Hematopoietic multipotent progenitor cell (in vitro differentiated cells): ENCODE data around the gene OLFM3. TPM values are rescaled to one million over a fixed set of nuclear protein-coding genes. Genes with fewer than 3 reads are reported as not detected.

ENCODE experiments used
- DNase-seq, 3 donors: peaks; one replicate each; pipeline ENCODE4 v3.0.0-alpha.2; 2011 to 2015; ENCODE audit warnings: low read depth in 2 of 3, low spot score in 2 of 3
- total RNA-seq: library from RNA; depleted of rRNA; stranded (reverse); fragments of >200 nt; gene quantifications from one replicate; pipeline ENCODE4 v1.2.3, GENCODE V29; 2012

OLFM3 gene
- total RNA-seq, 1 donor, result 0.27 TPM

DNA sequence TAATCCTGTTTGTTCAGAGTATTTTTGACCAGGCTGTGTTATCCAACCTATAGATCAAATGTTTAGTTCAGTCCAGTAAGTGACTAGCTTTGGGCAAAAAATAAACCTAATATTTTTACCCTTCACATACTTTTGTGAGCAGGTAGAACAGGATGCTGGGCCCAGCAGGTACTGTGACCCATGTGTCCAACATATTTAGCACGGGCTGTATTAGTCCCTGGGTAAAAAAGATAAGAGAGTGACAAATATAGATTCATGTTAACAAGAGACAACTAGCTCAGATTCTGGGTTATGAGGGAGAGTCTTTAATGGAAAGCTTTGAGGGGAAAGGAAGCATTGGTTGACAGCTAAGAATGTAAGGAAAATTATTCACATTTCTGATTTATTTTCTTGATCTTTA is 43.1 kb downstream of the OLFM3 start:
- DNase-seq, result no peak

DNA sequence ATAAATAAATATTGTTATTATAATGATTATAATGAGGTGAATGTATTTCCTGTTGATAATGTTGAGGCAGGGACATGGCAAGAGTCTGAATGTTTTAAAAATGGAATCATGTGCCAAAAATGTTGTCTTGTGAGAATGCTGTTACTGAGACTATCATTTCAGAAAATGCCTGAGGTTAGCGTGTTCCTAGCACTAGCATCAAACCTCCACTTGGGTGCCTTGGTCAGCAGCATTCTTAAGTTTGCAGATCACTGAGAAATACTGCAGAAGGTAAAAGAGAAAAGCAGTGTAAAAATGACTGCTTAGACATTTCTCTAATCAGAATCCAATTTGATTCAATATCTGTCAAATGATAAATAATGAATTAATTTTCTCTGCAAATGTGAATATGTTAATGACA is 50.8 kb downstream of the OLFM3 start:
- DNase-seq, result no peak

DNA sequence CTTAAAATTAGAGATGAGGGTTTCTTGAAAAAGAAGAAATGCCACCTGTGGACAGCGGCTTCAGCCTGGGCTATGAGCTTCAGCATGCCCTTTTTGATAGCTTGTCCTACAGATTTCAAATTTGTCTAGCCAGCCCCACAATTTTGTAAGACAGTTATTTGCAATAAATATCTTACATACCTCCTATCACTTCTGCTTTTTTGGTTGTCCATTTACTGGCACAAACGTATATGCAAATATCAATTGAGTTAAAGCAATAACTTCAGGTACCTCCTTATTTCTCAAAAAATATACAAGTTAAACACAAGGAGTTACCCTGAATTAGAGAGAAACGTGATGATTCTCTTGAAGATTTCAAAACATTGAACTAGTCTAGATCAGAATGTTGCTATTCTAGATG is 53.5 kb downstream of the OLFM3 start:
- no peak for DNase-seq

DNA sequence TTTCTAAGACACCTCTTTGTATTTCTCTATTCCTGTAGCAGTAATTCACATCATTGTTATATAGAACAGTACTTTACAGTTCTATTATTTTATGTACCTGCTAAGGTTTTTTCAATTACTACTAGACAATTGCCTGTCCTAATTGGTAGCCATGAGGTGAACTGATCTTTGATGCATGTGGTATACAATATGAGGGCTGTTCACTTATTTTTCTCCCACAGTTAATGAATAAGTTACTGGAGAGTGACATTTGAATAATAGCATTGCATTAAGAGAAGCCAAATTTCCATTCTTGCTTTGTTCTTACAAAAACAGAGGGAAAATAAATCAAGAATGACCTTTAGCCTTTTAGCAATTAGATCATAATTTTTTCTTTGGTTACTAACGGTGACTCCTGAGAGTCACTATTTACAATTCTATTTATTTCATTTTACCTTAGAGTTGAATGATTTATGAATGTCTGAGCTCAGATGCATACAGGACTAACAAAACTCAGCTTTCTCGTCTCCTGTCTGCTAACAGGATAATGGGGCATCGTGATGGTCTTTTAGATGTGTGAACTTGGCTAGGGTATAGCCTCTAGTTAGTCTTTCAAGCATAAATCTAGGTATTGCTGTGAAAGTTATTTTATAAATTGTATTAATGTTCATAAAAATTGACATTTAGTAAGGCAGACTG is 54.1 kb downstream of the OLFM3 start:
- no peak for DNase-seq

DNA sequence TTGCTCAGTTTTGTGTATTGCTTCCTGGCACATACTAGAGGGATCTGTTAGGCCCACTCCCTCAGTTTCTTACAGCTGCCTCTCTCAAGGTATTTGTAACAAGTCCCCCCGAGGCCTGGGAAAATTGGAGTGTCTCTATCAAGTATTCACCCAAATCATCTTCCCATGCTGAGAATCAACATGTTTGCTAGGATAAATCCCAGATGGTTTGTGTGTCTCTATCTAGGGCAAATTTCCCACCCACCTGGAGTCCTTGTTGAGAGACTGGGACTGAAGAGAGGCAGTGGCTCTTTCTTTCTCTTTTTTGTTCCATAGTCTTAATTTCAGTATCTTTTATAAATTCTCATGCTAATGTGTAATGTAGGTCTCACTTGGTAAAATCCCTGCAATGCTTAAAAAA is 58.0 kb downstream of the OLFM3 start:
- no peak for DNase-seq

DNA sequence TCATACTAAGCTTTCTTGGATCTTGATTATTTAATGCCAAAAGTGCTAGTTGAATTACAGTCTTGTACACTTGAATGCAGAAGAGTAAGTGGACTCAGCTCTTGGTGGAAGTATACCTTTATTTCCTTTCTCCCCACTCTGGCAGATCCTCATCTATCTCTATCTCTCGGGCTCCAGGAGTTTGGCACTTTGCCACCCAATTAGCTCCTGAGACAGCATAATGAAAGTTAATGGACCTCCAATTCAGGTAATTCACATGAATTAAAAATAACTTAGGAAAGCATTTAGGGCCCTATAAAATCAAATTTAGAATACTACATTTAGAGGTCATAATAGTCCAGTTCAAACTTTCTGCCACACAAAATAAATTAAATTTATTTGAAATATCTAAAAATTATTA is 67.4 kb downstream of the OLFM3 start:
- no peak for DNase-seq

DNA sequence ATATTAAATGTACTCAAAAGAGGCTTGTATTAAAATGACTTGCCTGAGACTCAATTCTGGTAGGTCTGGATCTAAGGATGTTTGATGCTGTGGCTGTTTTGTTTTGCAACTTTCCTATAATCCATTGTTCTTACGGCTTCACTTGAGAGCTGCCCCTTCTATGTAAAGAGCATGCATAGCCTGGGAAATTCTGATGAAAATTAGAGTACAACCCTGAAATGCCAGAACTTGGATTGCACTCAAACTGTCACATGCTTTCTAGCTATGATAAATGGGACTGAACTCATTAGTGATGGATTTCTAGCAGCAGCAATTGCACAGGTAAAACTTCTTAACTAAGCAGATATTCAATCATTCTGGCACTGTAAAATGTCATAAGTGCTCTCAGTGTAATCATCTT is 67.9 kb downstream of the OLFM3 start:
- DNase-seq, result no peak

DNA sequence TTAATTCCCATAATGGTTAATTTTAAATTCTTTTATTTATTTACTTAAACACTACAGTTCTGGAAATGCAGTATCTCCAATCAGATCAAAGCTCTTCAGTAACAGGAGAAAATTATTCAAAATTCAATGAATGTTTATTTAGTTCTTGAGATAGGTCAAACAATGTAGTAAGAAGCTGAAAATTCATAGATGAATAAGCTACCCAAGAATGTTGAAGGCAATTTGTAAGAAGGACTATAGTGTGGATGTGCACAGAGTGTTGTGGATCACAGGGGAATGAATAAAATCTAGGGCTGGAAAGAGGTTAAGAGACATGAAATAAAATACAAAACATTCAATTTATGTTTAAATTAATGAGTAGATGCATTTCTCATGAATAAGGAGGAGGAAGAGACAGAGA is 72.0 kb downstream of the OLFM3 start:
- no peak for DNase-seq

DNA sequence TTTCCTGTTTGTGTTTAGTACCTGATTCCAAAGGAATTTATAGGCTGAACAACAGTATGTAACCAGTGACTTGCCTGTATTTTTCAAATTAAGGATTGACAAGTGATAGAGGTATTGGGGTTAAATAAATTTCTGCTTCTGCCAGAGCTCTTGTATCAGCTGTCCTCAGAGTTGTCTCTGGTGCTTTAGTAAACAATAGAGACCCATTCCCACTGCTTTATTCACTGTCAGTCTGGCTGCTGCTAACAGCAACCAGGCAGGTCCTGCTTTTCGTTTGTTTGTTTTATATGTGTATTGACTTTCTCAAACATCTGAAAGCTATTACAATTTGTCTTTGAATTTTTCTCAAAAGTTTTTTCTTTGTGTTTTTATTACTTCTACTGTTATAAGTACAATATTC is 76.1 kb downstream of the OLFM3 start:
- no peak for DNase-seq

DNA sequence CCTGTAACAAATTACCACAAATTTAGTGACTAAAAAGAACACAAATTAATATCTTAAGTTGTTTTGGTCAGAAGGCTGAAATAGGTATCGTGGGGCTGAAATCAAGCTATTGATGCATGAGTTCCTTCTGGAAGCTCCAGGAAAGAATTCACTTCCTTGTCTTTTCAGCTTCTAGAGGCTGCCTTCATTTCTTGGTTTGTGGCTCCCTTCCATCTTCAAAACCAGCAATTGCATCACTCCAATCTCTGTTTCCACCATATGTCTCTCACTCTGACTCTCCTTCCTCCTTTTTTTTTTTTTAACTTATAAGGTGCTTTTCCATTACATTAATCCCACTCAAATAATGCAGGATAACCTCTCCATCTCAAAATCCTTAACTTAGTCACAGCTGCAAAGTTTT is 78.4 kb downstream of the OLFM3 start:
- no peak for DNase-seq

DNA sequence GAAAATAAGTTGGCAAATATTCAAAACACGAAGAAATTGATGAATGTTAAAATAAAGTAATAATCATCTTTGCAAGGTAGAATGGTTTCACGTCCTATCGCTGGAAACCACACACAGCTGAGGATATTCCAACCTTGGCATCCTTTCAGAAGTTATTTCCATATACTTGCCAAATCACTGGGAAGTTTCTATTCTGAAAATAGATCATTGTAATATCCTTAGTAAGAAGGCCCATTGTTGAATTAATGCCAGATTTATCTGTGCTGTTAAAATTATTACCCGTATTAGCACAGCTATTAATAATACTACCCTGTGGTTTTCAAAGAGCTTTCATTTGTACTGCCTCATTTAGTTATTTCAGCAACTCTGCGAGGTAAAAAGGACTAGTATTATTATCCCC is 81.1 kb downstream of the OLFM3 start:
- no peak for DNase-seq

DNA sequence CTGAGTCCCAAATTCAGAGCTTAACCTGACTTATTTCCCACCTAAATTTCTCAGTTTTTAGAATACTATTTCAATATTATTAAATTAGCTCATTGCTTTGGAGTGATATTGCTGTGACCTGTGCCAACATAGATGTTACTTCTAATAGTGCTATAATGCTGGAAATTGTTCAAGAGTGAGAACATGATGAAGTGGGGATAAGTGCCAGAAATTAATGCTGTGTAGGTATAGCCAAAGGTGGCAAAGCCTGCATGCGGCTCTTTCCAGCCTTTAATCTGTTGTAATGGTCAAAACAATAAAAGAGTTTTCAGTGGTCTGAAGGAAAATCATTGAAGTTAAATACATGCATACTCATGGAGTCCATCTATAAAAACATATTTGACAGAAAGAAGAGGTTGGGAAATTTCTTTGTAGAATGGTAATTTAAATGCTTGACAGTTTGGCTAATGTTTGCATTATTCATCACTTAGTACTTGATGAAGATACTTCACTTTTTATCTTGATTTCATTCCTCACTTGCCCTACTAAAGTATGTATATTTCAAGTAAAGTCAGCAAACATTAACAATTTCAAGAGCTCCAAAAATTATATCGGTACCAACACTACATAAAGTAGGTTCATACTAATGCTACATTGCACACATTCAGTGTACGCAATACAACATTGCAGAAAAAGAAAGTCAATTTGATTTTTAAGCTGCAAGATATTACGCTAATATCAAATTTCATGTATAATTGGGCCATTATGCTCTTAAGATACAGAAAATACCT is 82.1 kb downstream of the OLFM3 start:
- no peak for DNase-seq

DNA sequence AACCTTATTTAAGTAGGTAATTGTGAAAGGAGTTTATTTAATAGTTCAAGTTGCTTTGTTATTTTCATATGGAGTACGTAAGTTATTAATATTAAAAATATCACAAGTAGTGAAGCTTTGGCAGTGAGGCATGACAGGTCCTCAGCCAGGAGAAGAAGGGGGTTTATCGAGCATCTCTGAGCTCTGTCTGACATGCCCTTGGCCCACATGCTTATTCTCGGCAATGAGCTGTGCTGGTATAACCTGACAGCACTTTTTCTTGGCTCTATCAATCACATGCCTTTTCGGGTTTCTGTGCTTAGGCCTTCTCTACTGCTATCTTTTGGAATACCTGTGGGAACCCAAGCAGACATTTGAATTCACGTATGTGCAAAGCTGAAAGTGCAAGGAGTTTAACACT is 84.8 kb downstream of the OLFM3 start:
- no peak for DNase-seq

DNA sequence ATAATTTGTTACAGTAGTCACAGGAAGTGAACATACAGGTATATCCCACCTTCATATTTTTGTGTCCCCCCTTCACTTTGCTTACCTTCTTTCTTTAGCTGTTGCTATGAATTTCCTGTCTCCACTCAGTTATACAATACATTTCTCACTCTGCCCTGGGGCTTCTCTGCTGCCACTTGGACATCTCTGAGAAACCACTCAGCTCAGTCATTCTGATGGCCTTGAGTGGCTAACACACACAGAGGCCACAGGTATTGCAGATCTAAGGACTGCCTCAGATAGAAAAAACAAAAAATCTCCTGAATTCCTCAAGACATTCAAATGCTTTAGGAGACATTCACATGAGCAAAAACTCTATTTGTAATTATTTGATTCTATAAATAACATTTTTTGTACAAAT is 87.7 kb downstream of the OLFM3 start:
- no peak for DNase-seq

DNA sequence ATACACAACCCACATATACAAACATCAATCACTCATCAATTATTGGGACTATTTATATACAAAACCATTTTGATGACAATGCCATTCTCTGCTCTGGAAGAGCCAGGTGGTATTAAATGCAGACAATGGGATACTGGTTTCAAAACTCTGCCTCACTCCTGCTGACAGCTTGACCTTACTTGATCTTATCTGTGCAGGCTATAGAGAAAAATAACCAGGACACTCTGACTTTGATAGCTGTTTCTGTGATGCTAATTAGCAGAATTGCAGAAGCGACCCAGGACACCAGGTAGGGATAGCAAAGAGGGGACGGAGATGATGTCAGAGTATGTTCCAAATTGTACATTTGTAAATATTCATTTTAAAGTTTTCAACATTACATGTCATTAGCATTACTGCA is 89.5 kb downstream of the OLFM3 start:
- DNase-seq, result no peak

DNA sequence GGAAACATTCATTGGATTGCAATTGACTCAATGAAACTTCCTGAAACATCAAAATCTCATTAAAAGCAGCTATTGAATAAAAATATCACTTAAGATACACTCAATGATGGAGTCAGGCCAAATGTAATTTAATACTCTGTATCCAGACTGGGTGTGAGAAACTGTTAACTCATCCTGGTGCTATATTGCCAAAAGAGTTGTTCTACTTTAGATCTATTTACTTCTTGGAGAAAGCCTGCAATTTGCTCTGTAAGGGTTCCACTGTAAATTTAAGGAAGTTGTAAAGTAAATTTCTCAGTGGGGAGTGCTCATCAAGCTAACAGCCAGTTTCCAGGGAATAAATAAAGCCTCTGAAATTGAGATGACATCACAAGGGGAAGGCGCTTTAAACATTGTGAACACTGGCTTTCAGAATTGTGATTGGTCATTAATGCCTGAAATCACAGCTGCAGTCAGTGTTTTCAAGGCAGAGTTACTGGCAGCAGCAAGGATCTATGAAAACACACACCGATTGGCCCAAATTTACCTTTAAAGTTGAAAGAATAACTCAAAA is 91.4 kb downstream of the OLFM3 start:
- DNase-seq, result no peak

DNA sequence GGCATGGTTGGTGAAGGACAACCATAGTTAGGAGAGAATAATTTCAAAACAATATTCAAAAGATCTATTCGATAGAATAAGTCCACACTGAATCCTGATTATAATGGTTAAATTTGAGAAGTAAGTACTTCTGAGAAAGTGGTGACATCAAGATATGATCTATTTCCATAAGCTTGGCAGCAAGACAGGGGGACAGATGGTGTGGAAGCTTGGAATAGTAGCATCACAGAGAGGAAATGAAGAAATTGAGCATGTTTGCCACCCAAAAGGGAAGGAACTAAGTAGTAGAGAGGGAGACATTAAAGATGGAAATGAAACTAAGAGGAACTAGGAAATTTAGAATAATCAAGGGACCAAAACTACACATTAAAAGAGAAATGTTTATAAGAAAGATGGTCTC is 94.5 kb downstream of the OLFM3 start:
- DNase-seq, result no peak

DNA sequence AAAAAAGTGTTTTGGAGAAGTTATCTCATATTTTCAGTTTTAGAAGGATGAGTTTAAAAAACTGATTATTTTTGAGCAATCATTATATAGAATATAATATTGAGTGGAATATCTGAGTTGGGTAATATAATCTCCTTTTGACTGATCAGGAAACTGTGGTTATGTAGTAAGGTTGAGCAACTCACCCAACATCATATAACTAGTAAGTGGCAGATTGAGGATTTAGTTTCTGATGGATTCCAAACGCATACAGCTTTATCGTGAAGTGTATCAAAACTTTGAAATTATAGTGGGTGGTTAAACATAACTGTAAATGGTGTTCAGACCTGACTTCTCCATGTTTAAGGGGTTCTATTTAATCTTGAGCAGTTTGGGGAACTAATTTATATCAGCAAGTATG is 98.6 kb downstream of the OLFM3 start:
- DNase-seq, result no peak

DNA sequence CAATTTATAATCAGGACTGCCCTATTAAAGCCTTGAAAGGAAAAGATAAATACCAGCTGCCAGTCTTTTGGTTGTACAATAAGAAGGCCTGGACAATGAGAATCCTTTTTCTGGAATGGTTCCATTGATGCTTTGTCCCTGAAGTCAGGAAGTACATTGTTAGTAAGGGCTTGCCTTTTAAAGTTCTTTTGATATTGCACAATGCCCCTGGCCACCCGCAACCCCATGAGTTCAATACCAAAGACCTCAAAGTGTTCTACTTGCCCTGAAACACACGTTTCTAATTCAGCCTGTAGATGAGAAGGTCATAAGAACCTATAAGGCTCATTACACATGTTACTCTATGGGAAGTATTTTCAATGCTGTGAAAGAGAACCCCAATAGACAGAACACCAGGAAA is 112.1 kb downstream of the OLFM3 start:
- no peak for DNase-seq

DNA sequence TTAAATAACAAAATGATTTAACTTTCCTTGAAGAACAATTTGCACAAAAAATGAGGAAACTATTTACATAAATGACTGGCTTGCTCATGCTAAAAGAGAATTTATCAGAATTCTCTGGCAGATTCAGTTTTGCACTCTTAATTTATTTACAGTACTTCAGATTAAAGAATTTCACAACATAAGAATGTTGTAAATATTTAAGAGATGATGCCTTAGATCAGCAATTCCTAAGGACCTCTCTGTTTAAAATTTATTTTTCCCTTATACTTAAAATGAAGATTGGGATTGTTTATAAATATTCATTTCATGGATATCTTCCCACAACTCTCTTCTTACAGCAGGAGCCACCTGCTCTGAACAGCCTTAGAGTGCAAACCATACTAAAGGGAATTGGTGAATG is 120.8 kb downstream of the OLFM3 start:
- DNase-seq, result no peak

DNA sequence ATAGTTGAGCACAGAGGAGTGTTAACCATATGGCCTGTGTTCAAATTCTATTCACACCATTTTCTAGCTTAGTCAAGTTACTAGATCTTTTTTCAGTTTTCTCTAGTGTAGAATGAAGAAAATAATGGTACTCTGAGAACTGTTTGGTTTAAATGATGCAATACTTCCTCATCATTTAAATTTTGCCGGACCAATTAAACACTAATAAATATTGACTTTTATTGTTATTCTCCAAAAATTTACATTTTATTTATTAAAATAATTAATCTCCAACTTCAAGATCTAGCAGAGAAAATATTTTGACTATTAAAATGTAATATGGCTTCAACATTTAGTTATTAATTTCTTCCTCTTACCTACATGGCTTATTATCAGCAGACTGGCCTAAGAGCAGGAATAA is 123.1 kb downstream of the OLFM3 start:
- no peak for DNase-seq

DNA sequence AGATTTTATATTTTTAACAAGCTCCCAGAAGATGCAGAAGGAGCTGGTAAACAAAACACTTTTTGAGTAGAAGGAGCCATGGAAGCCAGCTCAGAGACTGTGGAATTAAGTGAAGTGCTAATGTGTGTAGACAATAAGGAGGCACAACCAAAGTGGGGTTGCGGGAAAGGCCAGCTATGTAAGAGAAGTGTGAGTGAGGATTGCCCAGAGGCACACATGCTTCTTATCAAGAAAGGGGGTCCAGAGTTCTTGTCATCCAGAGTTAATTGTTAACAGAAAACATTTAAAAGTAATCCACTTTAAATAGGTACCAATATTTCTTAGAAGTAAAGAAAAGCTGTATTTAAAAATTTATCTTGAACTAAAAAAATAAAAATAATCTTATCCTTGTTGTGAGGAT is 136.8 kb downstream of the OLFM3 start:
- no peak for DNase-seq
